OCI-LY7 (cell line): ENCODE measurements around the gene SDHC. TPM values are rescaled to one million over a fixed set of nuclear protein-coding genes. Genes with fewer than 3 reads are reported as not detected.
"Not testable (repeated sequence)": the region's sequence is repeated elsewhere in the genome, so short reads cannot be mapped to it uniquely, and the experiment has no call there.

ENCODE experiments used
- BruUV-seq: library from RNA; stranded (reverse); fragments of 400-500 nt; replicated peaks from 2 replicates; lab custom pipeline; 2021; lab: Mats Ljungman, UMichigan
- CTCF ChIA-PET: fragments of 300-600 bp; sonication (Branson Sonifier 250); formaldehyde crosslinking; loops from one replicate; lab custom pipeline; 2022; ENCODE audit warnings: antibody characterized with exemption; ENCODE audit not compliant: unreplicated experiment; lab: Charles Lee
- POLR2A ChIA-PET: fragments of 300-600 bp; sonication (Branson Sonifier 250); formaldehyde crosslinking; loops from one replicate; lab custom pipeline; 2022; ENCODE audit warnings: antibody characterized with exemption; lab: Charles Lee
- DNase-seq: peaks from one replicate; pipeline ENCODE4 v3.0.0-alpha.2; 2015; ENCODE audit warnings: low spot score
- H2AFZ ChIP-seq: fragments of 200-600 bp; sonication (generic), shearing (Covaris generic); 2 replicates; pipeline ENCODE4 v1.6.1; 2014; ENCODE audit warnings: mild to moderate bottlenecking, antibody characterized with exemption, low read length, moderate library complexity
- H3K27ac ChIP-seq: fragments of 200-600 bp; sonication (generic); 2 replicates; pipeline ENCODE4 v1.5.1; 2014; ENCODE audit warnings: mixed run types, low read depth, mild to moderate bottlenecking, moderate library complexity, low read length, inconsistent platforms; ENCODE audit not compliant: poor library complexity, severe bottlenecking
- H3K36me3 ChIP-seq: fragments of 200-600 bp; sonication (generic); 2 replicates; pipeline ENCODE4 v1.6.1; 2014; ENCODE audit warnings: mild to moderate bottlenecking, antibody characterized with exemption, low read length, moderate library complexity, mixed read lengths; ENCODE audit not compliant: insufficient read depth
- H3K4me1 ChIP-seq: fragments of 200-600 bp; sonication (generic); 2 replicates; pipeline ENCODE4 v1.5.1; 2014; ENCODE audit warnings: mild to moderate bottlenecking, low read length; ENCODE audit not compliant: insufficient read depth, poor library complexity, severe bottlenecking
- H3K4me2 ChIP-seq: fragments of 200-600 bp; sonication (generic); 2 replicates; pipeline ENCODE4 v1.6.1; 2014; ENCODE audit warnings: mild to moderate bottlenecking, low read length
- H3K4me3 ChIP-seq: fragments of 200-600 bp; sonication (generic); 2 replicates; pipeline ENCODE4 v1.5.1; 2014; ENCODE audit warnings: mild to moderate bottlenecking, low read depth, low read length; ENCODE audit not compliant: poor library complexity, severe bottlenecking
- H3K79me2 ChIP-seq: fragments of 200-600 bp; sonication (generic); 2 replicates; pipeline ENCODE4 v1.6.1; 2016; ENCODE audit warnings: low read depth, mild to moderate bottlenecking, low read length, moderate library complexity, mixed read lengths; ENCODE audit not compliant: insufficient read depth
- H3K9me2 ChIP-seq: fragments of 200-600 bp; sonication (generic); 2 replicates; pipeline ENCODE4 v1.6.1; 2016; ENCODE audit warnings: mild to moderate bottlenecking, low read length, mixed read lengths; ENCODE audit not compliant: insufficient read depth
- H3K9me3 ChIP-seq: fragments of 200-600 bp; sonication (generic); 2 replicates; pipeline ENCODE4 v1.6.1; 2014; ENCODE audit warnings: mild to moderate bottlenecking, mixed run types, low read length, mixed read lengths
- H4K20me1 ChIP-seq: fragments of 200-600 bp; sonication (generic); 2 replicates; pipeline ENCODE4 v1.6.1; 2014; ENCODE audit warnings: mild to moderate bottlenecking, antibody characterized with exemption, low read length, moderate library complexity, mixed read lengths; ENCODE audit not compliant: insufficient read depth
- CTCF ChIP-seq: fragments of 200-600 bp; sonication (generic); conservative IDR thresholded peaks from 2 replicates; pipeline ENCODE4 v1.5.1; 2014; ENCODE audit warnings: mild to moderate bottlenecking, antibody characterized with exemption, low read length, moderate library complexity, mixed read lengths
- EZH2phosphoT487 ChIP-seq: fragments of 200-600 bp; sonication (generic); IDR thresholded peaks from 2 replicates; pipeline ENCODE4 v1.6.1; 2018; ENCODE audit warnings: low read depth, borderline replicate concordance, mild to moderate bottlenecking, mixed run types, antibody characterized with exemption, low read length, moderate library complexity, mixed read lengths
- intact Hi-C: fragments of 100-400 bp; cut with micrococcal nuclease; formaldehyde crosslinking; loops from one replicate; pipeline ENCODE4 v1.10.0; 2022; ENCODE audit not compliant: unreplicated experiment
- total RNA-seq, 2 experiments: library from RNA; depleted of rRNA in 1 of 2; stranded (reverse); fragments of >200 nt in 1 of 2; shearing (Covaris generic) in 1 of 2; gene quantifications; 2 replicates each; pipeline ENCODE4 v1.2.3, GENCODE V29; 2014 to 2022

Gene SDHC
- total RNA-seq, 2 experiments from 2014 or later = 20.6 to 175 TPM

GRCh38 chr1:161313554-161314200 is 504 bp upstream of the SDHC start:
- DNase-seq = no peak
- Histone ChIP-seq H3K36me3 (no peaks in the 10 kb centered on the region), H3K4me2 (peak overlapping the region; percentile 95), H3K27ac (peak overlapping the region; percentile 59), H3K4me1 (peaks cover 24% of the 10 kb centered on the region), H3K9me3 (no peaks in the 10 kb centered on the region), H2AFZ (peak overlapping the region; percentile 97), H3K79me2 (peaks cover 16% of the 10 kb centered on the region), H3K4me3 (peak overlapping the region; percentile 85), H4K20me1 (no peaks in the 10 kb centered on the region; the same call in 1 of the 2 replicates), H3K9me2 (no peaks in the 10 kb centered on the region)
- CTCF ChIA-PET = interaction anchor here (1.2 kb wide), 1 partner anchor 8 kb away, joined by 5 read pairs; no protein-coding TSS in a partner anchor
- POLR2A ChIA-PET = interaction anchor here (0.6 to 1.6 kb wide), 5 partner anchors 8 to 88 kb away, joined by 3 to 15 read pairs (median 3); partner anchors contain the start of gene TOMM40L
- intact Hi-C loops = no loop called here
- BruUV-seq = TSS peak; percentile 91
- TF ChIP-seq CTCF (no peak), EZH2phosphoT487 (no peak)

GRCh38 chr1:161315841-161316674 is 1.9 kb downstream of the SDHC start:
- H3K27ac ChIP-seq, H3K9me3 ChIP-seq, H3K4me3 ChIP-seq, POLR2A ChIA-PET, DNase-seq, H2AFZ ChIP-seq, H4K20me1 ChIP-seq, intact Hi-C loops, CTCF ChIA-PET, BruUV-seq, H3K36me3 ChIP-seq, H3K9me2 ChIP-seq: not testable (repeated sequence)
- Histone ChIP-seq H3K4me1 (peaks cover 24% of the 10 kb centered on the region), H3K4me2 (peak overlapping the region; percentile 95), H3K79me2 (peaks cover 16% of the 10 kb centered on the region)

GRCh38 chr1:161324020-161324419 is 9.8 kb downstream of the SDHC start:
- CTCF ChIA-PET = no interaction called here
- BruUV-seq = no TSS peak

More at GRCh38 chr1:161324020-161324419, 9.8 kb downstream of the SDHC start:
- intact Hi-C loops = no loop called here
- Histone ChIP-seq H3K4me3 (no peak overlapping the region), H3K4me1 (no peaks in the 10 kb centered on the region), H3K9me3 (no peaks in the 10 kb centered on the region), H4K20me1 (no peaks in the 10 kb centered on the region), H2AFZ (no peak overlapping the region), H3K4me2 (no peak overlapping the region), H3K79me2 (no peaks in the 10 kb centered on the region), H3K9me2 (no peaks in the 10 kb centered on the region), H3K27ac (no peak overlapping the region), H3K36me3 (peaks cover 48% of the 10 kb centered on the region)
- TF ChIP-seq CTCF (no peak), EZH2phosphoT487 (no peak)
- POLR2A ChIA-PET = no interaction called here
- DNase-seq = no peak
